HG03064 (cell line): ENCODE measurements around the gene PRLH.
A peak's percentile ranks its signal among the peaks of the same experiment; 100 is the strongest.

Source experiments
- ATAC-seq: cut with Tn5 transposase; IDR thresholded peaks from one replicate; pipeline ENCODE4 v1.9.1; 2021; ENCODE audit warnings: low read depth; ENCODE audit not compliant: unreplicated experiment

The PRLH gene

GRCh38 chr2:237566401-237567235 is at the start of gene PRLH:
Gene PRLH, plus strand, starts transcription at chr2:237566574. Its CDS starts 0 bp downstream, at chr2:237566574.
- ATAC-seq, result no peak

- ATAC-seq, result no peak
Measured at GRCh38 chr2:237517163-237517562, 49.2 kb upstream of the PRLH start.

DNA sequence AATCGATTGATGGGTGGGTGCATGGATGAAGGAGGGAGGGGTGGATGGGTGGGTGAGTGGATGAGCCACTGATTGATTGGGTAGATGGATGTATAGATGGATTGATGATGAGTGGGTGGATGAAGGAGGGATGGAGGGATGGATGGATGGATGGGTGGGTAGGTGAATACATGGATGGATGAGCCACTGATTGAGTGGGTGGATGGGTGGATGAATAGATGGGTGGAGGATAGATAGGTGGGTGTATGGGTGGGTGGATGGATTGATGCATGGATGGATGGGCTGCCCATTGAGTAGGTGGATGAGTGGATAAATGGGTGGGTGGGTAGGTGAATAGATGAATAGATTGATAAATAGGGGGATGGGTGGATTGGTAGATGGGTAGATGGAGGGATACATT is 48.4 kb upstream of the PRLH start:
- no peak for ATAC-seq

DNA sequence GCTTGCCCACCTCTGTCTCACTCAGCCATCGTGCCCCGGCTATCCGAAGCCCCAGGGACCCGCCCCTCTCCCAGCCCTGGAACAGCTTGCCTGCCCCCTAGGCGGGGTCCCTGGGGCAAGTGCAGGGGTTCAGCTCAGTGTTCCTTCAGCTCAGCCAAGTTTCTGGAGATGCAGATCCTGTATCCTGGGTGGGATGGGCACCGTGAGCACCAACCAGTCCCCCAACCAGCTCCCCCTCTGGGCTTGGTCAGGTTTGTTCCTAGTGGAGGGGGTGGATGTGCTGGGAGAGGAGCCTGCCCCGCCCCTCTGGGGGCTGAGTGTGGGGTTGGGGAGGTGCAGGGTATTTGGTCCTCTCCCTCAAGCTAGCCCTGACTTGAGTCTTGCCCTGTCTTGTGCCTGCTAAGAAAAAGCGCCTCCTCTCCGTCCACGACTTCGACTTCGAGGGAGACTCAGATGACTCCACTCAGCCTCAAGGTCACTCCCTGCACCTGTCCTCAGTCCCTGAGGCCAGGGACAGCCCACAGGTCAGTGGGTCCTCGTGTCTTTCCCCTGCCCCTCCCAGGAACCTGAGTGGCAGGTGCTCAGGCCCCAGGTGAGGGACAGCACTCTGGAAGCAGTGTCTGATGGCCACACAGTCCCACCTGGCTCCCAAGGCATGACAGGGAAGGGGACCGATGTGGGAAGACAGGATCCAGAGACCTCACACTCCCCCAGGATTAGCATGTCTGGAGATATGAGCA is 46.7 kb upstream of the PRLH start:
- no peak for ATAC-seq

- no peak for ATAC-seq
Measured at GRCh38 chr2:237520290-237520689, 46.1 kb upstream of the PRLH start.

GRCh38 chr2:237524631-237525030 is 41.7 kb upstream of the PRLH start:
- ATAC-seq, result no peak

DNA sequence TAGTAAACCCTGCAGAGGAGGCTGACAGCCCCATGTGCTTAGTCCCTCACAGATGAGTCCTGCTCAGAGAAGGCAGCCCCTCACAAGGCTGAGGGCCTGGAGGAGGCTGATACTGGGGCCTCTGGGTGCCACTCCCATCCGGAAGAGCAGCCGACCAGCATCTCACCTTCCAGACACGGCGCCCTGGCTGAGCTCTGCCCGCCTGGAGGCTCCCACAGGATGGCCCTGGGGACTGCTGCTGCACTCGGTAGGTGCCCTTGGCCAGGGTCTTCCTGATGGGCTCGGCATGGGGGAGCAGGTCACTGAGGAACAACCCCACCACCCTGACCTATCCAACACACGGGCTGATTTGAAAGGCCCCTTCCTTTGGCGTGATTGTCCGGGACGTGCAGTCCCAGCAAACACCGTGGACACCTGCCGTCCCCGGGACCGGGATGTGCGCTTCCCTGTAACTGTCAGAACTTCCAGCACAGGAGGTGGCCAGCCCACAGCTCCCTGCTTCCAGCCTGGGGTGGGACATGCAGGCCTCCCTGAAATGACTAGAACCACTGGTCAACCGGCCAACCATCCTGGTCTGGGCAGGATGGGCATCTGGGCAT is 40.7 kb upstream of the PRLH start:
- no peak for ATAC-seq

- no peak for ATAC-seq
Measured at GRCh38 chr2:237527233-237527632, 39.1 kb upstream of the PRLH start.

GRCh38 chr2:237527766-237528165 is 38.6 kb upstream of the PRLH start:
- no peak for ATAC-seq

GRCh38 chr2:237529452-237530402 is 36.6 kb upstream of the PRLH start:
- ATAC-seq, result peak; percentile 83

GRCh38 chr2:237530472-237531433 is 35.6 kb upstream of the PRLH start:
- ATAC-seq, result peak; percentile 66

- no peak for ATAC-seq
Measured at GRCh38 chr2:237532160-237532559, 34.2 kb upstream of the PRLH start.

DNA sequence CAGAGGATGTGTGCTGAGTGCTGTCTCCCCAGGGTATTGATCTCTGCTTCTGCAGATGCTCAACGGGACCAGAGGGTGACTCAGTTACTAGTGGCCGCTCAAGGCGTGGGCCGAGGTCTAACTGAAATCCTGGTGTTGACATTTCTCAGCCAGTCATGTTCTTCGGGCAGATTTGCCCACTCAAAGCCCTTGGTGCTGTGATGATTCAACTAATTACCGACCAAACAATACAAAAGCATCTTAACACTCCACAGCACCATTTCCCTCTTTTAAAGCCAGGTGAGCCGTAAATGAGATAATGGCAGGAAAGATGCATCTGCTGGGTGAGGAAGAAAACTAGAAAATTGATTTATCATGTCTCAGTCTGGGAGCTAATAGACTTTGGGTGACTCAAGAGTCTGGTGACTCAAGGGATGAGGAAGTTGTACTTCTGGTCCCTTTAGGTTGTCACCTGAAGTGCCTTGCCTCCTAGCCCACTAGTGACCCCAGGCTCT is 32.7 kb upstream of the PRLH start:
- no peak for ATAC-seq

- no peak for ATAC-seq
Measured at GRCh38 chr2:237534380-237534779, 32.0 kb upstream of the PRLH start.

- ATAC-seq, result no peak
Measured at GRCh38 chr2:237535385-237536082, 30.8 kb upstream of the PRLH start.

DNA sequence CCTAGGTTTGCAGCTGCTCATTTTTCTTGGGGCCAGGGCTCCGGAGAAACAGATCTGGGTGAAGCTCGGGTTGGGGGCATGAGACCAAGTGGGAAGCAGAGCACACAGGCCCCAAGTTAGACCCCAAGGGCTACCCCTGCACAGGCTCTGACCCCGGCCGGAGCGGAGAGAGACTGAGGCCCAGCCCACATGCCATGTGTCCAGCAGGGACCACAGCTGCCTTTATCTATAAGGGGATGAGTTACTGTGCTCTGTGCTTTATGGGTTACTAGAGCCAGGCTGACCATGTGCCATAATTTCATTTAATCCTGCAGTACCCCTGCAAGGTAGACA is 30.3 kb upstream of the PRLH start:
- no peak for ATAC-seq

- no peak for ATAC-seq
Measured at GRCh38 chr2:237536617-237537016, 29.8 kb upstream of the PRLH start.

DNA sequence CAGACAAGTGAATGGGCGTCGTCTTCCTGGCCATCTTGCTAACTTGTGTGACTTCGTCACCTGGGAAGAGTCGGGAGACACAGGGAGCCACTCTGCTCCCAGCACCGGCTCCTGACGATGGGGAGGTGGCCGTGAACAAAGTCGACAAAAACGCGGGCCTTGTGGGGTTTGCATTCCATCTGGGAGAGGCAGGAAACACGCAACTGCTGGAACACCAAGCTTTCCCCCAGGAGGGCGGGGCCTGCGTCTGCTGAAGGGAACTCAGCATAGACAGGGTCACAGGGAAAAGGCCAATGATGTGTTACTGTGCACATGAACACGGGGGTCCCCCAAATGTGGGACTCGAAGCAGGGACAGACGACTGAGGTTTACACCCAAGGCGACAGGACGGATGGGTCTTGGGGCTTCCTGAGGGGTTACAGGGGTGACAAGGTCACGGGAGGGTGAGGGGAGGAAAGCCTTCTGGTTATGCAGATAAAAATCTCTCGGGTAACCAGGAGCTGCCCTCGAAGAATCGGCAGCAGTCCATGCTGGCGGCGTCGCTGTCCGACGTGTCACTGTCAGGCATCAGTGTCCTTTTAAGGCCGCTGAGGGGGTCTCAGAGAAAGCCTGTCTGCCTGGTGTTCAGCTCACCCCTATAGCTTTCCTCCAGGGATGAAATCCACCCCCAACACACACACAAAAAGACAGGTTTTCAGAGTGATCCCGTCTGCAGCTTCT is 28.2 kb upstream of the PRLH start:
- no peak for ATAC-seq
